H9 (cell line): Measurements from ENCODE around the gene STMN3. TPM values are rescaled to one million over a fixed set of nuclear protein-coding genes. Genes with fewer than 3 reads are reported as not detected.

Experiments
- DNase-seq: peaks from one replicate; pipeline ENCODE4 v3.0.0-alpha.2; 2017
- H2AFZ ChIP-seq: one replicate; pipeline ENCODE4 v1.6.1; 2013; ENCODE audit warnings: mild to moderate bottlenecking, low read length, control low read depth, moderate library complexity
- H2AK5ac ChIP-seq: 2 replicates; pipeline ENCODE4 v1.6.1; 2013; ENCODE audit warnings: low read length, control low read depth, mixed read lengths; ENCODE audit not compliant: insufficient read length
- H2BK120ac ChIP-seq: one replicate; pipeline ENCODE4 v1.6.1; 2013; ENCODE audit warnings: low read depth, mild to moderate bottlenecking, low read length, control low read depth, inconsistent platforms; ENCODE audit not compliant: poor library complexity, severe bottlenecking
- H2BK12ac ChIP-seq: 2 replicates; pipeline ENCODE4 v1.6.1; 2013; ENCODE audit warnings: low read length, control low read depth, mixed read lengths, low read depth; ENCODE audit not compliant: insufficient read length
- H2BK15ac ChIP-seq: 2 replicates; pipeline ENCODE4 v1.6.1; 2013; ENCODE audit warnings: low read depth, low read length, control low read depth
- H2BK20ac ChIP-seq: one replicate; pipeline ENCODE4 v1.6.1; 2013; ENCODE audit warnings: low read depth, mild to moderate bottlenecking, low read length, control low read depth, inconsistent platforms; ENCODE audit not compliant: poor library complexity, severe bottlenecking
- H2BK5ac ChIP-seq: 2 replicates; pipeline ENCODE4 v1.6.1; 2013; ENCODE audit warnings: low read length, control low read depth, mixed read lengths; ENCODE audit not compliant: insufficient read length
- H3K14ac ChIP-seq: 2 replicates; pipeline ENCODE4 v1.6.1; 2013; ENCODE audit warnings: low read length, control low read depth; ENCODE audit not compliant: insufficient read depth
- H3K18ac ChIP-seq: 2 replicates; pipeline ENCODE4 v1.6.1; 2013; ENCODE audit warnings: low read depth, mild to moderate bottlenecking, mixed read lengths, low read length, control low read depth; ENCODE audit not compliant: insufficient read length
- H3K23ac ChIP-seq: 2 replicates; pipeline ENCODE4 v1.6.1; 2013; ENCODE audit warnings: low read length, control low read depth, mixed read lengths, low read depth; ENCODE audit not compliant: insufficient read length
- H3K23me2 ChIP-seq: 2 replicates; pipeline ENCODE4 v1.6.1; 2013; ENCODE audit warnings: low read depth, mild to moderate bottlenecking, mixed read lengths, low read length, control low read depth; ENCODE audit not compliant: insufficient read length, poor library complexity, severe bottlenecking
- H3K27ac ChIP-seq: 2 replicates; pipeline ENCODE4 v1.5.1; 2013; ENCODE audit warnings: low read length, control low read depth, mixed read lengths, low read depth; ENCODE audit not compliant: insufficient read length
- H3K27me3 ChIP-seq: 2 replicates; pipeline ENCODE4 v1.6.1; 2013; ENCODE audit warnings: low read length, control low read depth, inconsistent platforms; ENCODE audit not compliant: insufficient read depth
- H3K4ac ChIP-seq: 2 replicates; pipeline ENCODE4 v1.6.1; 2013; ENCODE audit warnings: low read depth, mild to moderate bottlenecking, control low read depth, inconsistent platforms, low read length, moderate library complexity
- H3K4me1 ChIP-seq: 2 replicates; pipeline ENCODE4 v1.6.1; 2013; ENCODE audit warnings: low read length, control low read depth, inconsistent platforms; ENCODE audit not compliant: insufficient read depth
- H3K4me2 ChIP-seq: 2 replicates; pipeline ENCODE4 v1.6.1; 2013; ENCODE audit warnings: low read length, control low read depth, mixed read lengths; ENCODE audit not compliant: insufficient read length, insufficient read depth
- H3K56ac ChIP-seq: 2 replicates; pipeline ENCODE4 v1.6.1; 2013; ENCODE audit warnings: low read depth, mild to moderate bottlenecking, mixed read lengths, low read length, control low read depth; ENCODE audit not compliant: insufficient read length
- H3K79me1 ChIP-seq: 2 replicates; pipeline ENCODE4 v1.6.1; 2013; ENCODE audit warnings: low read depth, mild to moderate bottlenecking, moderate library complexity, low read length, control low read depth, inconsistent platforms; ENCODE audit not compliant: insufficient read depth, poor library complexity, severe bottlenecking
- H3K79me2 ChIP-seq: 2 replicates; pipeline ENCODE4 v1.6.1; 2013; ENCODE audit warnings: low read length, control low read depth, inconsistent platforms; ENCODE audit not compliant: insufficient read depth
- H3K9ac ChIP-seq: 2 replicates; pipeline ENCODE4 v1.6.1; 2013; ENCODE audit warnings: low read length, control low read depth, mixed read lengths; ENCODE audit not compliant: insufficient read length; ENCODE audit errors: extremely low read depth
- H3K9me3 ChIP-seq: one replicate; pipeline ENCODE4 v1.6.1; 2013; ENCODE audit warnings: low read depth, low read length, inconsistent platforms; ENCODE audit not compliant: control insufficient read depth
- H3T11ph ChIP-seq: one replicate; pipeline ENCODE4 v1.6.1; 2013; ENCODE audit warnings: mild to moderate bottlenecking, low read length, control low read depth, inconsistent platforms
- H4K20me1 ChIP-seq: one replicate; pipeline ENCODE4 v1.6.1; 2013; ENCODE audit not compliant: control insufficient read depth, insufficient read length, insufficient read depth
- H4K5ac ChIP-seq: 2 replicates; pipeline ENCODE4 v1.6.1; 2013; ENCODE audit warnings: low read depth, mild to moderate bottlenecking, mixed read lengths, low read length, control low read depth; ENCODE audit not compliant: insufficient read length
- H4K8ac ChIP-seq: replicated peaks from 2 replicates; pipeline ENCODE4 v1.6.1; 2013; ENCODE audit warnings: low read length, control low read depth, mixed read lengths, low read depth; ENCODE audit not compliant: insufficient read length
- H4K91ac ChIP-seq: 2 replicates; pipeline ENCODE4 v1.6.1; 2013; ENCODE audit warnings: low read depth, mild to moderate bottlenecking, moderate library complexity, mixed read lengths, low read length, control low read depth; ENCODE audit not compliant: insufficient read length
- H3K27ac Mint-ChIP-seq, 3 experiments: 2 replicates in 2 of 3; 3 replicates in 1 of 3; pipeline ENCODE4 v1.8.0; 2020 to 2021; ENCODE audit warnings: mixed read lengths in 3 of 3, mild to moderate bottlenecking in 1 of 3, moderate library complexity in 1 of 3
- H3K27me3 Mint-ChIP-seq: 2 replicates; pipeline ENCODE4 v1.8.0; 2021; ENCODE audit warnings: low read depth, mild to moderate bottlenecking, moderate library complexity, mixed read lengths
- H3K36me3 Mint-ChIP-seq, 3 experiments: 2 replicates in 2 of 3; 3 replicates in 1 of 3; pipeline ENCODE4 v1.8.0; 2020 to 2021; ENCODE audit warnings: low read depth in 3 of 3, mixed read lengths in 3 of 3; ENCODE audit not compliant: insufficient read depth in 1 of 3
- H3K4me1 Mint-ChIP-seq, 2 experiments: 2 replicates each; pipeline ENCODE4 v1.8.0; 2020; ENCODE audit warnings: mixed read lengths in 2 of 2
- H3K4me3 Mint-ChIP-seq, 2 experiments: 2 replicates in 1 of 2; 3 replicates in 1 of 2; pipeline ENCODE4 v1.8.0; 2020 to 2021; ENCODE audit warnings: mild to moderate bottlenecking in 2 of 2, mixed read lengths in 2 of 2, moderate library complexity in 1 of 2
- H3K9me3 Mint-ChIP-seq, 2 experiments: 2 replicates in 1 of 2; 3 replicates in 1 of 2; pipeline ENCODE4 v1.8.0; 2020; ENCODE audit warnings: mild to moderate bottlenecking in 2 of 2, mixed read lengths in 2 of 2, moderate library complexity in 1 of 2
- WGBS: extraction: QIAGEN DNeasy Blood & Tissue Kit; methylation state at CpG from one replicate; pipeline ENCODE4 v1.1.7; 2013; ENCODE audit warnings: missing lambda C conversion rate, low lambda C conversion rate, mixed read lengths; ENCODE audit not compliant: insufficient read length; ENCODE audit errors: extremely low coverage; 5-methylcytosine and 5-hydroxymethylcytosine counted together
- total RNA-seq: library from RNA; stranded (reverse); gene quantifications from 2 replicates; pipeline ENCODE4 v1.2.1, GENCODE V29; 2021
- TF ChIP-seq, protein P1 (sequence below): fragments of 200-600 bp; sonication (generic); conservative IDR thresholded peaks from 3 replicates; pipeline ENCODE4 v1.8.0; 2021; ENCODE audit warnings: antibody characterized with exemption, mild to moderate bottlenecking

The STMN3 gene
- total RNA-seq, 1 experiment from 2014 or later = 54.0 TPM

GRCh38 chr20:63688228-63689045 lies 35.2 kb upstream of the STMN3 start:
- TF ChIP-seq, protein P1, sequence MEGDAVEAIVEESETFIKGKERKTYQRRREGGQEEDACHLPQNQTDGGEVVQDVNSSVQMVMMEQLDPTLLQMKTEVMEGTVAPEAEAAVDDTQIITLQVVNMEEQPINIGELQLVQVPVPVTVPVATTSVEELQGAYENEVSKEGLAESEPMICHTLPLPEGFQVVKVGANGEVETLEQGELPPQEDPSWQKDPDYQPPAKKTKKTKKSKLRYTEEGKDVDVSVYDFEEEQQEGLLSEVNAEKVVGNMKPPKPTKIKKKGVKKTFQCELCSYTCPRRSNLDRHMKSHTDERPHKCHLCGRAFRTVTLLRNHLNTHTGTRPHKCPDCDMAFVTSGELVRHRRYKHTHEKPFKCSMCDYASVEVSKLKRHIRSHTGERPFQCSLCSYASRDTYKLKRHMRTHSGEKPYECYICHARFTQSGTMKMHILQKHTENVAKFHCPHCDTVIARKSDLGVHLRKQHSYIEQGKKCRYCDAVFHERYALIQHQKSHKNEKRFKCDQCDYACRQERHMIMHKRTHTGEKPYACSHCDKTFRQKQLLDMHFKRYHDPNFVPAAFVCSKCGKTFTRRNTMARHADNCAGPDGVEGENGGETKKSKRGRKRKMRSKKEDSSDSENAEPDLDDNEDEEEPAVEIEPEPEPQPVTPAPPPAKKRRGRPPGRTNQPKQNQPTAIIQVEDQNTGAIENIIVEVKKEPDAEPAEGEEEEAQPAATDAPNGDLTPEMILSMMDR = no peak
- H3K23ac ChIP-seq = no peak overlapping the region
- H4K91ac ChIP-seq = no peak overlapping the region
- H3T11ph ChIP-seq = no peak overlapping the region
- H4K20me1 ChIP-seq = no peaks in the 10 kb centered on the region
- no peak overlapping the region for H3K14ac ChIP-seq
- no peaks in the 10 kb centered on the region; the same call in 1 of the 2 replicates for H3K27me3 Mint-ChIP-seq
- no peak overlapping the region for H3K4me2 ChIP-seq
- no peak overlapping the region for H2AFZ ChIP-seq
- peaks cover 8 to 14% (median 10%) of the 10 kb centered on the region in 3 experiments; a peak in 6 of 7 replicates for H3K36me3 Mint-ChIP-seq
- H3K27me3 ChIP-seq = no peaks in the 10 kb centered on the region
- H3K4me1 Mint-ChIP-seq = no peaks in the 10 kb centered on the region
- no peak overlapping the region for H4K8ac ChIP-seq
- H3K4me3 Mint-ChIP-seq = no peak overlapping the region
- no peak overlapping the region for H2BK5ac ChIP-seq
- no peak overlapping the region for H2BK15ac ChIP-seq
- DNase-seq = no peak
- H3K23me2 ChIP-seq = no peaks in the 10 kb centered on the region
- H2AK5ac ChIP-seq = no peak overlapping the region
- H3K9me3 Mint-ChIP-seq = no peaks in the 10 kb centered on the region
- H3K9me3 ChIP-seq = no peaks in the 10 kb centered on the region
- H3K27ac Mint-ChIP-seq = peak overlapping the region in 1 of 3 experiments; percentile 90; a peak in 1 of 7 replicates
- no peak overlapping the region for H2BK20ac ChIP-seq
- H3K9ac ChIP-seq = no peak overlapping the region
- H3K56ac ChIP-seq = no peak overlapping the region
- H3K4ac ChIP-seq = no peak overlapping the region
- H3K79me2 ChIP-seq = no peaks in the 10 kb centered on the region
- no peaks in the 10 kb centered on the region for H3K4me1 ChIP-seq
- H3K79me1 ChIP-seq = no peaks in the 10 kb centered on the region
- no peak overlapping the region for H2BK12ac ChIP-seq
- H2BK120ac ChIP-seq = no peak overlapping the region
- H3K27ac ChIP-seq = no peak overlapping the region
- WGBS = no CpG with 5 or more reads among the region's 31 CpGs
- no peak overlapping the region for H3K18ac ChIP-seq
- H4K5ac ChIP-seq = no peak overlapping the region
